ENCODE data around the gene SVEP1. TPM values are rescaled to one million over a fixed set of nuclear protein-coding genes. Genes with fewer than 3 reads are reported as not detected.

The SVEP1 gene
- total RNA-seq, 2 experiments from 2014 or later: not detected

DNA sequence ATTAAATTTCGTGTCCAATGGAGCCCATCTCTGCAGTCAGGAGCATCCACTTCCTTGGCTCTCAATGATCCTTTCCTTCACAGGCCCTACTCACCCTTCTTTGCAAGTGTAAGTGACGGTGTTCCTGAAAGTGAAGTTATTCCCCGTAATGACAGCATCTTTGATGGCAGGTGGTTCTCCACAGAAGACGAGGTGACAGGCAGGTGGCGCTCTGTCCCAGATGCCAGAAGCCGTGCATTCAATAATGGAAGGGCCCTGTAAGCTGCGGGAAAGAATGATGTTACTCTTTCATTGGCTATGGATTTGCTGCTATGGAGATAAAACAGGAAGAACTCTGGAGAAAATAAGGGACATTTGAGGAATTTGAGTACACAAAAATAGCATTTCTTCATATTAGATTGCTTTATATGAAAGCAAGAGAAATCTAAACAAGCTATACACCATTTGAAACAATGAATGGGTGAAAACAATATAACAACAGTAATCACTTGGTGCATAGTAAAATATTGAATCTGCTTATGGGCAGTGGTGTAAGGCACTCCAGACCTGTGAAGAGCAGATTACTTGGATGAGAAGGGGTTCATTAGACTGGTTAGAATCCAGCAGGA lies 151.9 kb downstream of the SVEP1 start:
- TF ChIP-seq EZH2phosphoT487 (IDR thresholded peaks at IDR 0.05; ENCODE audit: borderline replicate concordance, low read depth, low read length) (no peak), CTCF (conservative IDR thresholded peaks at IDR 0.05; ENCODE audit: low read length) (peak; percentile 90)
- no TSS peak for BruUV-seq (replicated peaks)
- no peak overlapping the region for H3K4me3 ChIP-seq (ENCODE audit: low read depth, low read length, poor library complexity, severe bottlenecking)
- no peak overlapping the region for H3K27ac ChIP-seq (ENCODE audit: low read depth, low read length, poor library complexity, severe bottlenecking)
- POLR2A ChIA-PET: no interaction called here
- peak; percentile 29 for DNase-seq (ENCODE audit: low spot score)
- no peaks in the 10 kb centered on the region for H3K36me3 ChIP-seq (ENCODE audit: insufficient read depth, low read length)
- H3K9me2 ChIP-seq (ENCODE audit: insufficient read depth, low read length): no peaks in the 10 kb centered on the region
- H3K4me1 ChIP-seq (ENCODE audit: insufficient read depth, low read length, poor library complexity, severe bottlenecking): no peaks in the 10 kb centered on the region
- no peaks in the 10 kb centered on the region for H3K9me3 ChIP-seq (ENCODE audit: low read length)
- no peak overlapping the region for H3K4me2 ChIP-seq (ENCODE audit: low read length)
- CTCF ChIA-PET (ENCODE audit: unreplicated experiment): no interaction called here
- no peak overlapping the region for H2AFZ ChIP-seq (ENCODE audit: low read length)
- no peaks in the 10 kb centered on the region for H4K20me1 ChIP-seq (ENCODE audit: insufficient read depth, low read length)
- intact Hi-C loops (cut with micrococcal nuclease; ENCODE audit: unreplicated experiment): loop anchor here (5.0 kb wide), 1 partner anchor 195 kb away; no protein-coding TSS in a partner anchor
- no peaks in the 10 kb centered on the region for H3K79me2 ChIP-seq (ENCODE audit: insufficient read depth, low read depth, low read length)

- Histone ChIP-seq H3K9me3 (ENCODE audit: low read length) (no peaks in the 10 kb centered on the region), H3K4me1 (ENCODE audit: insufficient read depth, low read length, poor library complexity, severe bottlenecking) (no peaks in the 10 kb centered on the region), H3K36me3 (ENCODE audit: insufficient read depth, low read length) (no peaks in the 10 kb centered on the region), H2AFZ (ENCODE audit: low read length) (no peak overlapping the region), H4K20me1 (ENCODE audit: insufficient read depth, low read length) (no peaks in the 10 kb centered on the region), H3K4me3 (ENCODE audit: low read depth, low read length, poor library complexity, severe bottlenecking) (no peak overlapping the region), H3K79me2 (ENCODE audit: insufficient read depth, low read depth, low read length) (no peaks in the 10 kb centered on the region), H3K9me2 (ENCODE audit: insufficient read depth, low read length) (no peaks in the 10 kb centered on the region), H3K4me2 (ENCODE audit: low read length) (no peak overlapping the region), H3K27ac (ENCODE audit: low read depth, low read length, poor library complexity, severe bottlenecking) (no peak overlapping the region)
- POLR2A ChIA-PET: no interaction called here
- DNase-seq (ENCODE audit: low spot score): no peak
- no TSS peak for BruUV-seq (replicated peaks)
- TF ChIP-seq CTCF (conservative IDR thresholded peaks at IDR 0.05; ENCODE audit: low read length): peak; percentile 57
- no peak for TF ChIP-seq EZH2phosphoT487 (IDR thresholded peaks at IDR 0.05; ENCODE audit: borderline replicate concordance, low read depth, low read length)
- CTCF ChIA-PET (ENCODE audit: unreplicated experiment): no interaction called here
- intact Hi-C loops (cut with micrococcal nuclease; ENCODE audit: unreplicated experiment): loop anchor here (5.0 kb wide), 1 partner anchor 196 kb away; no protein-coding TSS in a partner anchor
These were observed 153.4 kb downstream of the SVEP1 start for GRCh38 chr9:110426052-110426709.

DNA sequence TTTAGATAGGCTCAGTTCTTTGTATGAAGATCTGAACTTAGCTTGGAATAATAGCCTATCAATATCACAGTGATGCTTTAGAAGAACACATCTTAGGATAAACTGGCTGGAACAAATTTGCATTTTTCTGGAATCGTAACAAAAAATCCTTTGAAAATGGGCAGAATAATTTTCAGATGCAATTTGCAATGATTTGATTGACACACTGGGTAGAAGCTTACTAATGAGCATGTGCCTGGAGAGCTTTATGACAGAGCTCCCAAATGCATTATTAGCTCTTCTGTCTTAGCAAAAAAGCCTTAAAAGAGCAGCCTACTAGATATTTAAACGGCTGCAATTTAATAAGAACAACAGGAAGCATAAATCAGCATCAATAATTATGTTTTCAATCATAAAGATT lies 165.1 kb downstream of the SVEP1 start:
- no peaks in the 10 kb centered on the region for H4K20me1 ChIP-seq (ENCODE audit: insufficient read depth, low read length)
- H3K4me1 ChIP-seq (ENCODE audit: insufficient read depth, low read length, poor library complexity, severe bottlenecking): no peaks in the 10 kb centered on the region
- intact Hi-C loops (cut with micrococcal nuclease; ENCODE audit: unreplicated experiment): no loop called here
- H3K79me2 ChIP-seq (ENCODE audit: insufficient read depth, low read depth, low read length): no peaks in the 10 kb centered on the region
- ChIA-PET CTCF (ENCODE audit: unreplicated experiment) (no interaction called here), POLR2A (no interaction called here)
- TF ChIP-seq CTCF (conservative IDR thresholded peaks at IDR 0.05; ENCODE audit: low read length) (no peak), EZH2phosphoT487 (IDR thresholded peaks at IDR 0.05; ENCODE audit: borderline replicate concordance, low read depth, low read length) (no peak)
- H3K4me2 ChIP-seq (ENCODE audit: low read length): no peak overlapping the region
- no peak overlapping the region for H3K27ac ChIP-seq (ENCODE audit: low read depth, low read length, poor library complexity, severe bottlenecking)
- no TSS peak for BruUV-seq (replicated peaks)
- no peak overlapping the region for H3K4me3 ChIP-seq (ENCODE audit: low read depth, low read length, poor library complexity, severe bottlenecking)
- H3K36me3 ChIP-seq (ENCODE audit: insufficient read depth, low read length): no peaks in the 10 kb centered on the region
- no peaks in the 10 kb centered on the region for H3K9me3 ChIP-seq (ENCODE audit: low read length)
- H3K9me2 ChIP-seq (ENCODE audit: insufficient read depth, low read length): no peaks in the 10 kb centered on the region
- H2AFZ ChIP-seq (ENCODE audit: low read length): no peak overlapping the region
- DNase-seq (ENCODE audit: low spot score): no peak
